Heart right ventricle (tissue), 16 donors: Measurements from ENCODE around the gene NIPAL1. TPM values are rescaled to one million over a fixed set of nuclear protein-coding genes. Genes with fewer than 3 reads are reported as not detected.
A peak's percentile ranks its signal among the peaks of the same experiment; 100 is the strongest.

Source experiments
- ATAC-seq, 8 donors: fragments of 200-7000 bp; cut with Tn5 transposase; one replicate each; pipeline ENCODE4 v1.9.1; 2020; ENCODE audit warnings: mild to moderate bottlenecking in 8 of 8, moderate library complexity in 8 of 8, moderate number of reproducible peaks in 1 of 8
- DNase-seq, 2 donors: peaks; one replicate each; pipeline ENCODE4 v3.0.0-alpha.2; 2020
- H3K27ac ChIP-seq, 10 donors: fragments of 200-600 bp; sonication (generic) in 2 of 10; one replicate each; pipeline versions ENCODE4 v1.5.0 to v1.8.0; 2020 to 2022; ENCODE audit warnings: mild to moderate bottlenecking in 3 of 10
- H3K27me3 ChIP-seq, 7 donors: fragments of 200-600 bp; one replicate each; pipeline ENCODE4 v1.8.0; 2021 to 2022; ENCODE audit warnings: mild to moderate bottlenecking in 2 of 7
- H3K36me3 ChIP-seq, 9 donors: fragments of 200-600 bp; sonication (generic) in 1 of 9; one replicate each; pipeline versions ENCODE4 v1.5.0 to v1.8.0; 2020 to 2022; ENCODE audit warnings: mild to moderate bottlenecking in 2 of 9
- H3K4me1 ChIP-seq, 9 donors: fragments of 200-600 bp; sonication (generic) in 1 of 9; one replicate each; pipeline versions ENCODE4 v1.5.0 to v1.8.0; 2020 to 2022; ENCODE audit warnings: mild to moderate bottlenecking in 4 of 9
- H3K4me3 ChIP-seq, 10 donors: fragments of 200-600 bp; sonication (generic) in 2 of 10; one replicate each; pipeline versions ENCODE4 v1.5.0 to v1.8.0; 2020 to 2022; ENCODE audit warnings: mild to moderate bottlenecking in 7 of 10, moderate library complexity in 2 of 10
- H3K9me3 ChIP-seq, 11 donors: fragments of 200-600 bp in 10 of 11; sonication (generic) in 2 of 11; one replicate each; pipeline versions ENCODE4 v1.5.0 to v1.8.0; 2013 to 2022; ENCODE audit warnings: mild to moderate bottlenecking in 2 of 11, control low read depth in 1 of 11, moderate library complexity in 1 of 11
- CTCF ChIP-seq, 9 donors: fragments of 200-600 bp; sonication (generic) in 2 of 9; IDR thresholded peaks; one replicate each; pipeline versions ENCODE4 v1.5.0 to v1.8.0; 2021 to 2022; ENCODE audit warnings: antibody characterized with exemption in 9 of 9, mild to moderate bottlenecking in 5 of 9, moderate library complexity in 1 of 9
- WGBS, 2 donors: extraction: QIAGEN DNeasy Blood & Tissue Kit; methylation state at CpG; one replicate each; pipeline ENCODE4 v1.1.7; 2013; ENCODE audit warnings: inconsistent platforms in 1 of 2; 5-methylcytosine and 5-hydroxymethylcytosine counted together
- intact Hi-C, 10 donors: fragments of 100-400 bp; cut with DNase I; formaldehyde crosslinking; loops; one replicate each; pipeline versions ENCODE4 v1.11.1 to v1.14.2; 2022
- polyA plus RNA-seq, 2 donors: library from polyadenylated mRNA; stranded (reverse); fragments of 200-250 nt; gene quantifications; one replicate each; pipeline ENCODE4 v1.2.3, GENCODE V29; 2013
- total RNA-seq, 10 donors: library from RNA; stranded (reverse); fragmentation: NEBNext Ultra II Directional in 3 of 10; extraction: Animal tissue kit (Norgen Biotek cat#: 25700) in 3 of 10; gene quantifications; one replicate each; pipeline versions ENCODE4 v1.2.1 to v1.2.4, GENCODE V29; 2021 to 2023
- donor health status: Arrhythmogenic right ventricular cardiomyopathy.
- donor health status: ischemic (EF 13 %, LVEDD 7.1; RV severe dilation, severe dysfunction).
- donor health status: healthy with polysubstance abuse.
- donor health status: DM: no; HTN: yes; CAD: no.
- donor health status: DM: no; HTN: no; CAD: no.
- donor health status: ischemic (EF 25% LVEDD 6.9; RV normal size, moderate dysfunction).
- donor health status: ischemic (EF 25% LVEDD 5.7; RV mildly dilated, moderate dysfunction).
- donor health status: healthy.
- donor health status: DM: yes; HTN: yes; CAD: no.
- donor health status: Ischemic cardiomyopathy.
- donor health status: ischemic (EF 35%, LVEDD 5.7; RV mildly dilated, moderate dysfunction).
- donor health status: nonischemic (EF 11% LVEDD 7.7; RV severe dilation, severe dysfunction).
- donor health status: DM: yes; HTN: yes; CAD: no.
- donor health status: PGD.
- donor health status: ischemic (EF 29% LVEDD 5.4; RV normal size, mild dysfunction).
- donor health status: nonischemic (EF 23%, LVEDD 6.1; RV moderate dilation, normal function).

Gene NIPAL1
- total and polyA plus RNA-seq, 12 donors = 0.04 to 1.4 (median 0.45) TPM

- Histone ChIP-seq H3K27ac (peak overlapping the region in 1 of 10 donors; percentile 26), H3K36me3 (no peaks in the 10 kb centered on the region), H3K4me1 (peaks cover 0 to 20% (median 10%) of the 10 kb centered on the region in 9 donors), H3K4me3 (no peak overlapping the region), H3K27me3 (peaks cover 0 to 32% (median 22%) of the 10 kb centered on the region in 7 donors), H3K9me3 (peaks cover 0 to 15% (median 4%) of the 10 kb centered on the region in 11 donors)
- 42 to 63% methylated on average over 3 of the region's 3 CpGs for WGBS, 2 donors
- intact Hi-C loops = no loop called here
- TF ChIP-seq CTCF (IDR thresholded peaks at IDR 0.05) = no peak
- ATAC-seq (no peak), DNase-seq (peak in 1 of 2 donors; percentile 29)
Observed at GRCh38 chr4:48012824-48013223, 3.7 kb upstream of the NIPAL1 start.

- no peak for TF ChIP-seq CTCF (IDR thresholded peaks at IDR 0.05)
- peaks cover 0 to 20% (median 10%) of the 10 kb centered on the region in 9 donors for H3K4me1 ChIP-seq
- intact Hi-C loops = loop anchor here in 5 of 10 donors (5.0 kb wide), 2 partner anchors 67 to 72 kb away; no protein-coding TSS in a partner anchor
- 94 to 98% methylated on average over 4 of the region's 4 CpGs for WGBS, 2 donors
- ATAC-seq (no peak), DNase-seq (no peak)
- peaks cover 0 to 42% (median 26%) of the 10 kb centered on the region in 7 donors for H3K27me3 ChIP-seq
- H3K27ac ChIP-seq = no peak overlapping the region
- no peaks in the 10 kb centered on the region for H3K36me3 ChIP-seq
- H3K9me3 ChIP-seq = no peaks in the 10 kb centered on the region
- no peak overlapping the region for H3K4me3 ChIP-seq
Observed at GRCh38 chr4:48015216-48015615, 1.4 kb upstream of the NIPAL1 start.

GRCh38 chr4:48015678-48016077, 894 bp upstream of the NIPAL1 start:
- ATAC-seq (no peak), DNase-seq (no peak)
- no peak for TF ChIP-seq CTCF (IDR thresholded peaks at IDR 0.05)
- H3K9me3 ChIP-seq = no peaks in the 10 kb centered on the region
- 88 to 91% methylated on average over 5 of the region's 5 CpGs for WGBS, 2 donors
- H3K4me3 ChIP-seq = peak overlapping the region in 5 of 10 donors; percentile 53 to 69 (median 59)
- intact Hi-C loops = loop anchor here in 5 of 10 donors (5.0 kb wide), 2 partner anchors 67 to 72 kb away; no protein-coding TSS in a partner anchor
- no peak overlapping the region for H3K27ac ChIP-seq
- no peaks in the 10 kb centered on the region for H3K36me3 ChIP-seq
- peaks cover 0 to 20% (median 10%) of the 10 kb centered on the region in 9 donors for H3K4me1 ChIP-seq
- H3K27me3 ChIP-seq = peaks cover 0 to 42% (median 26%) of the 10 kb centered on the region in 7 donors

GRCh38 chr4:48017108-48017571, 568 bp downstream of the NIPAL1 start:
- no peaks in the 10 kb centered on the region for H3K36me3 ChIP-seq
- WGBS, 2 donors = 1% methylated on average over 35 of the region's 35 CpGs
- peak overlapping the region; percentile 53 to 69 (median 62) for H3K4me3 ChIP-seq
- peak; percentile 43 to 70 (median 58) for ATAC-seq
- H3K27me3 ChIP-seq = peaks cover 0 to 42% (median 26%) of the 10 kb centered on the region in 7 donors
- intact Hi-C loops = loop anchor here in 5 of 10 donors (5.0 kb wide), 2 partner anchors 65 to 70 kb away; no protein-coding TSS in a partner anchor
- H3K4me1 ChIP-seq = peaks cover 0 to 20% (median 10%) of the 10 kb centered on the region in 9 donors
- H3K9me3 ChIP-seq = no peaks in the 10 kb centered on the region
- TF ChIP-seq CTCF (IDR thresholded peaks at IDR 0.05) = no peak
- DNase-seq = peak in 1 of 2 donors; percentile 22
- peak overlapping the region in 1 of 10 donors; percentile 42 for H3K27ac ChIP-seq
